HEK293 (cell line): Measurements from ENCODE around the gene JTB.

Experiments used
- CTCF ChIA-PET: fragments of 350-600 bp; formaldehyde crosslinking; extraction: SDS; loops from one replicate; lab custom pipeline; 2021; ENCODE audit warnings: antibody characterized with exemption; lab: Yijun Ruan, JAX
- POLR2A ChIA-PET: fragments of 300-600 bp; formaldehyde crosslinking; extraction: SDS; loops from one replicate; lab custom pipeline; 2020; ENCODE audit warnings: antibody characterized with exemption, inconsistent platforms; lab: Yijun Ruan, JAX
- H3K27ac ChIP-seq: fragments of 200-500 bp; sonication (Bioruptor generic); 2 replicates; pipeline ENCODE4 v1.5.1; 2014; ENCODE audit warnings: low read depth, low read length, control low read depth, inconsistent platforms; ENCODE audit errors: extremely low read depth
- H3K36me3 ChIP-seq, 2 experiments: fragments of 200-500 bp in 1 of 2; sonication (Bioruptor generic) in 1 of 2; 1 replicate in 1 of 2; 2 replicates in 1 of 2; pipeline ENCODE4 v1.5.1; 2014 to 2017; ENCODE audit warnings: inconsistent platforms in 2 of 2, low read length in 2 of 2; ENCODE audit not compliant: control insufficient read depth in 2 of 2, insufficient read depth in 1 of 2
- H3K4me1 ChIP-seq: fragments of 200-500 bp; sonication (Bioruptor generic); 2 replicates; pipeline ENCODE4 v1.5.1; 2014; ENCODE audit warnings: mild to moderate bottlenecking, low read length, inconsistent platforms; ENCODE audit not compliant: control insufficient read depth, insufficient read depth
- H3K4me3 ChIP-seq: 2 replicates; pipeline ENCODE4 v1.5.1; 2011; ENCODE audit warnings: low read depth, mild to moderate bottlenecking, control low read depth, low read length, moderate library complexity
- H3K9me3 ChIP-seq: fragments of 200-500 bp; sonication (Bioruptor generic); 2 replicates; pipeline ENCODE4 v1.5.1; 2014; ENCODE audit warnings: low read depth, low read length, inconsistent platforms; ENCODE audit not compliant: control insufficient read depth, insufficient read depth
- BCL11A ChIP-seq: fragments of 450-650 bp; formaldehyde crosslinking; IDR thresholded peaks from 2 replicates; pipeline ENCODE4 v1.5.1; 2016; ENCODE audit warnings: low read depth, missing biosample characterization, missing genetic modification characterization
- FEZF1 ChIP-seq: fragments of 450-650 bp; formaldehyde crosslinking; IDR thresholded peaks from 2 replicates; pipeline ENCODE4 v1.5.1; 2016; ENCODE audit warnings: missing biosample characterization, missing genetic modification characterization
- KLF10 ChIP-seq: fragments of 450-650 bp; IDR thresholded peaks from 2 replicates; pipeline ENCODE4 v1.5.1; 2018; ENCODE audit warnings: missing biosample characterization, mild to moderate bottlenecking, missing genetic modification characterization
- ZBTB6 ChIP-seq: fragments of 450-650 bp; formaldehyde crosslinking; IDR thresholded peaks from 2 replicates; pipeline ENCODE4 v1.5.1; 2017; ENCODE audit warnings: missing biosample characterization, missing genetic modification characterization
- ZBTB7A ChIP-seq: fragments of 450-650 bp; formaldehyde crosslinking; IDR thresholded peaks from 2 replicates; pipeline ENCODE4 v1.5.1; 2016; ENCODE audit warnings: low read depth, missing biosample characterization, missing genetic modification characterization
- ZEB2 ChIP-seq: fragments of 450-650 bp; formaldehyde crosslinking; IDR thresholded peaks from 2 replicates; pipeline ENCODE4 v1.5.1; 2016; ENCODE audit warnings: missing biosample characterization, missing genetic modification characterization
- ZFP69B ChIP-seq: fragments of 450-650 bp; formaldehyde crosslinking; IDR thresholded peaks from 2 replicates; pipeline ENCODE4 v1.5.1; 2016; ENCODE audit warnings: missing biosample characterization, missing genetic modification characterization
- ZNF133 ChIP-seq: fragments of 450-650 bp; formaldehyde crosslinking; IDR thresholded peaks from 2 replicates; pipeline ENCODE4 v1.5.1; 2016; ENCODE audit warnings: missing biosample characterization, missing genetic modification characterization
- ZNF140 ChIP-seq: fragments of 450-650 bp; formaldehyde crosslinking; IDR thresholded peaks from 2 replicates; pipeline ENCODE4 v1.5.1; 2016; ENCODE audit warnings: missing biosample characterization, missing genetic modification characterization
- ZNF2 ChIP-seq: fragments of 450-650 bp; formaldehyde crosslinking; IDR thresholded peaks from 2 replicates; pipeline ENCODE4 v1.5.1; 2016; ENCODE audit warnings: missing biosample characterization, missing genetic modification characterization
- ZNF223 ChIP-seq: fragments of 450-650 bp; formaldehyde crosslinking; IDR thresholded peaks from 2 replicates; pipeline ENCODE4 v1.5.1; 2016; ENCODE audit warnings: missing biosample characterization, missing genetic modification characterization
- ZNF23 ChIP-seq: fragments of 450-650 bp; formaldehyde crosslinking; IDR thresholded peaks from 2 replicates; pipeline ENCODE4 v1.5.1; 2016; ENCODE audit warnings: missing biosample characterization, missing genetic modification characterization, borderline replicate concordance
- ZNF280C ChIP-seq: fragments of 450-650 bp; formaldehyde crosslinking; IDR thresholded peaks from 2 replicates; pipeline ENCODE4 v1.5.1; 2016; ENCODE audit warnings: missing biosample characterization, missing genetic modification characterization
- ZNF362 ChIP-seq: fragments of 450-650 bp; formaldehyde crosslinking; IDR thresholded peaks from 2 replicates; pipeline ENCODE4 v1.5.1; 2016; ENCODE audit warnings: missing biosample characterization, missing genetic modification characterization
- ZNF398 ChIP-seq: fragments of 450-650 bp; formaldehyde crosslinking; IDR thresholded peaks from 2 replicates; pipeline ENCODE4 v1.5.1; 2017; ENCODE audit warnings: missing biosample characterization, missing genetic modification characterization
- ZNF514 ChIP-seq: fragments of 450-650 bp; formaldehyde crosslinking; IDR thresholded peaks from 2 replicates; pipeline ENCODE4 v1.5.1; 2016; ENCODE audit warnings: missing biosample characterization, missing genetic modification characterization
- ZNF621 ChIP-seq: fragments of 450-650 bp; formaldehyde crosslinking; IDR thresholded peaks from 2 replicates; pipeline ENCODE4 v1.5.1; 2017; ENCODE audit warnings: missing biosample characterization, missing genetic modification characterization
- ZNF629 ChIP-seq: fragments of 450-650 bp; formaldehyde crosslinking; IDR thresholded peaks from 2 replicates; pipeline ENCODE4 v1.5.1; 2017; ENCODE audit warnings: missing biosample characterization, missing genetic modification characterization
- ZNF664 ChIP-seq: fragments of 450-650 bp; formaldehyde crosslinking; IDR thresholded peaks from 2 replicates; pipeline ENCODE4 v1.5.1; 2016; ENCODE audit warnings: missing biosample characterization, missing genetic modification characterization
- ZNF707 ChIP-seq: fragments of 450-650 bp; formaldehyde crosslinking; IDR thresholded peaks from 2 replicates; pipeline ENCODE4 v1.5.1; 2016; ENCODE audit warnings: missing biosample characterization, missing genetic modification characterization
- ZSCAN30 ChIP-seq: fragments of 450-650 bp; IDR thresholded peaks from 2 replicates; pipeline ENCODE4 v1.5.1; 2018; ENCODE audit warnings: missing biosample characterization, mild to moderate bottlenecking, missing genetic modification characterization, moderate library complexity

JTB gene

GRCh38 chr1:154019940-154020339, 42.5 kb upstream of the JTB start:
- no peak overlapping the region for H3K4me3 ChIP-seq
- ChIA-PET POLR2A (no interaction called here), CTCF (no interaction called here)
- no peaks in the 10 kb centered on the region for H3K36me3 ChIP-seq
- H3K27ac ChIP-seq, result no peak overlapping the region
- peaks cover 4% of the 10 kb centered on the region; the same call in 1 of the 2 replicates for H3K4me1 ChIP-seq
- peak; percentile 95 for TF ChIP-seq ZNF133 (tag by site-specific recombination)
- no peak for TF ChIP-seq ZNF707 (tag by site-specific recombination)
- no peak for TF ChIP-seq BCL11A (tag by site-specific recombination)
- H3K9me3 ChIP-seq, result no peaks in the 10 kb centered on the region

GRCh38 chr1:154019269-154019668, 41.8 kb upstream of the JTB start:
- POLR2A ChIA-PET, result no interaction called here
- no peak overlapping the region for H3K27ac ChIP-seq
- H3K4me3 ChIP-seq, result no peak overlapping the region
- no peaks in the 10 kb centered on the region for H3K36me3 ChIP-seq
- CTCF ChIA-PET, result interaction anchor here (0.6 kb wide), 1 partner anchor 1200 kb away, joined by 3 read pairs; no protein-coding TSS in a partner anchor
- TF ChIP-seq ZNF223 (tag by site-specific recombination), result no peak
- TF ChIP-seq ZBTB7A (tag by site-specific recombination), result no peak
- no peak for TF ChIP-seq ZNF280C
- TF ChIP-seq ZNF398 (tag by site-specific recombination), result no peak
- no peak for TF ChIP-seq ZNF514 (tag by site-specific recombination)
- TF ChIP-seq ZNF362 (tag by site-specific recombination), result no peak
- TF ChIP-seq ZSCAN30 (tag by site-specific recombination), result no peak
- no peak for TF ChIP-seq FEZF1 (tag by site-specific recombination)
- no peak for TF ChIP-seq ZNF621 (tag by site-specific recombination)
- TF ChIP-seq ZNF664 (tag by site-specific recombination), result no peak
- no peak for TF ChIP-seq ZFP69B (tag by site-specific recombination)
- TF ChIP-seq ZNF23 (tag by site-specific recombination), result no peak
- no peak for TF ChIP-seq ZNF2 (tag by site-specific recombination)
- TF ChIP-seq ZNF629 (tag by site-specific recombination), result no peak
- no peak for TF ChIP-seq ZBTB6 (tag by site-specific recombination)
- TF ChIP-seq ZEB2 (tag by site-specific recombination), result no peak
- TF ChIP-seq KLF10 (tag by site-specific recombination), result no peak
- TF ChIP-seq ZNF140 (tag by site-specific recombination), result no peak
- no peaks in the 10 kb centered on the region for H3K9me3 ChIP-seq
- H3K4me1 ChIP-seq, result peaks cover 2% of the 10 kb centered on the region; the same call in 1 of the 2 replicates
